ENCODE data around the gene PFKL.
A peak's percentile ranks its signal among the peaks of the same experiment; 100 is the strongest.

PFKL gene

GRCh38 chr21:44299085-44299457 is 782 bp upstream of the PFKL start:
- no peaks in the 10 kb centered on the region for H3K27me3 ChIP-seq (ENCODE audit: insufficient read depth, poor library complexity, severe bottlenecking)
- TF ChIP-seq REST (IDR thresholded peaks at IDR 0.05; ENCODE audit: insufficient replicate concordance, low read depth) (no peak), GABPA (IDR thresholded peaks at IDR 0.05; ENCODE audit: low read depth) (no peak), POLR2AphosphoS5 (IDR thresholded peaks at IDR 0.05; ENCODE audit: low read depth) (no peak), CTCF (IDR thresholded peaks at IDR 0.05; ENCODE audit: insufficient read depth, low read length) (no peak), SPI1 (IDR thresholded peaks at IDR 0.05; ENCODE audit: borderline replicate concordance, low read depth) (no peak)
- no peak for DNase-seq (ENCODE audit: low read depth in 1 of 2, low spot score in 1 of 2)
- peak overlapping the region; percentile 73 for H3K27ac ChIP-seq (replicated peaks)
- H3K4me3 ChIP-seq (replicated peaks; ENCODE audit: insufficient read depth, low read length) = peak overlapping the region; percentile 88

- DNase-seq (ENCODE audit: low read depth in 1 of 2, low spot score in 1 of 2) = peak; percentile 71 to 74
- H3K4me3 ChIP-seq (replicated peaks; ENCODE audit: insufficient read depth, low read length) = peak overlapping the region; percentile 88
- no peaks in the 10 kb centered on the region for H3K27me3 ChIP-seq (ENCODE audit: insufficient read depth, poor library complexity, severe bottlenecking)
- no peak for TF ChIP-seq SPI1 (IDR thresholded peaks at IDR 0.05; ENCODE audit: borderline replicate concordance, low read depth)
- TF ChIP-seq GABPA (IDR thresholded peaks at IDR 0.05; ENCODE audit: low read depth) = no peak
- TF ChIP-seq REST (IDR thresholded peaks at IDR 0.05; ENCODE audit: insufficient replicate concordance, low read depth) = no peak
- no peak for TF ChIP-seq POLR2AphosphoS5 (IDR thresholded peaks at IDR 0.05; ENCODE audit: low read depth)
- no peak for TF ChIP-seq CTCF (IDR thresholded peaks at IDR 0.05; ENCODE audit: insufficient read depth, low read length)
- H3K27ac ChIP-seq (replicated peaks) = peak overlapping the region; percentile 59
These were observed 558 bp downstream of the PFKL start for GRCh38 chr21:44300262-44300959.

GRCh38 chr21:44301141-44301540 is 1.3 kb downstream of the PFKL start:
- H3K27ac ChIP-seq (replicated peaks) = peak overlapping the region; percentile 59
- H3K4me3 ChIP-seq (replicated peaks; ENCODE audit: insufficient read depth, low read length) = peak overlapping the region; percentile 88
- peak in 1 of 2 experiments; percentile 8 for DNase-seq (ENCODE audit: low read depth in 1 of 2, low spot score in 1 of 2)

More at GRCh38 chr21:44301141-44301540, 1.3 kb downstream of the PFKL start:
- TF ChIP-seq CTCF (IDR thresholded peaks at IDR 0.05; ENCODE audit: insufficient read depth, low read length) = no peak
- TF ChIP-seq SPI1 (IDR thresholded peaks at IDR 0.05; ENCODE audit: borderline replicate concordance, low read depth) = no peak
- no peak for TF ChIP-seq POLR2AphosphoS5 (IDR thresholded peaks at IDR 0.05; ENCODE audit: low read depth)
- no peak for TF ChIP-seq GABPA (IDR thresholded peaks at IDR 0.05; ENCODE audit: low read depth)
- no peak for TF ChIP-seq REST (IDR thresholded peaks at IDR 0.05; ENCODE audit: insufficient replicate concordance, low read depth)
- no peaks in the 10 kb centered on the region for H3K27me3 ChIP-seq (ENCODE audit: insufficient read depth, poor library complexity, severe bottlenecking)

All from HL-60 (cell line).